Trophoblast cell (in vitro differentiated cells and primary cell): ENCODE measurements around the gene C16orf96.

Experiments
- DNase-seq, 2 donors: peaks; one replicate each; pipeline ENCODE4 v3.0.0-alpha.2; 2016
- H2AFZ ChIP-seq: 2 replicates; pipeline ENCODE4 v1.6.1; 2013; ENCODE audit warnings: low read length, moderate library complexity, mild to moderate bottlenecking; ENCODE audit not compliant: insufficient read depth, poor library complexity
- H2AK5ac ChIP-seq: 2 replicates; pipeline ENCODE4 v1.6.1; 2013; ENCODE audit warnings: mild to moderate bottlenecking, low read length
- H2BK120ac ChIP-seq: 2 replicates; pipeline ENCODE4 v1.6.1; 2013; ENCODE audit warnings: low read length, mild to moderate bottlenecking, moderate library complexity; ENCODE audit not compliant: insufficient read depth, poor library complexity
- H2BK12ac ChIP-seq: 2 replicates; pipeline ENCODE4 v1.6.1; 2013; ENCODE audit warnings: mild to moderate bottlenecking, low read length, moderate library complexity
- H2BK5ac ChIP-seq: 2 replicates; pipeline ENCODE4 v1.6.1; 2013; ENCODE audit warnings: low read length, low read depth, moderate library complexity, mild to moderate bottlenecking; ENCODE audit not compliant: poor library complexity
- H3K14ac ChIP-seq: 2 replicates; pipeline ENCODE4 v1.6.1; 2013; ENCODE audit warnings: mild to moderate bottlenecking, low read length
- H3K18ac ChIP-seq: 2 replicates; pipeline ENCODE4 v1.6.1; 2013; ENCODE audit warnings: mild to moderate bottlenecking, low read length
- H3K23ac ChIP-seq: 2 replicates; pipeline ENCODE4 v1.6.1; 2013; ENCODE audit warnings: low read length
- H3K27ac ChIP-seq: 2 replicates; pipeline ENCODE4 v1.5.1; 2013; ENCODE audit warnings: low read depth, mild to moderate bottlenecking, inconsistent platforms, low read length, moderate library complexity
- H3K27me3 ChIP-seq: 2 replicates; pipeline ENCODE4 v1.6.1; 2013; ENCODE audit warnings: inconsistent platforms, mild to moderate bottlenecking, low read length, moderate library complexity; ENCODE audit not compliant: insufficient read depth
- H3K36me3 ChIP-seq, 2 experiments: 1 replicate in 1 of 2; 2 replicates in 1 of 2; pipeline ENCODE4 v1.6.1; 2013; ENCODE audit warnings: low read length in 2 of 2, mild to moderate bottlenecking in 2 of 2, moderate library complexity in 1 of 2; ENCODE audit not compliant: insufficient read depth in 2 of 2, control insufficient read depth in 1 of 2
- H3K4ac ChIP-seq: 2 replicates; pipeline ENCODE4 v1.6.1; 2013; ENCODE audit warnings: low read depth, mild to moderate bottlenecking, low read length, moderate library complexity
- H3K4me1 ChIP-seq, 2 experiments: 1 replicate in 1 of 2; 2 replicates in 1 of 2; pipeline ENCODE4 v1.6.1; 2013; ENCODE audit warnings: low read length in 2 of 2, mild to moderate bottlenecking in 2 of 2, moderate library complexity in 1 of 2; ENCODE audit not compliant: insufficient read depth in 2 of 2, control insufficient read depth in 1 of 2
- H3K4me2 ChIP-seq: 2 replicates; pipeline ENCODE4 v1.6.1; 2013; ENCODE audit warnings: inconsistent platforms, mild to moderate bottlenecking, low read length, moderate library complexity
- H3K4me3 ChIP-seq: 2 replicates; pipeline ENCODE4 v1.5.1; 2013; ENCODE audit warnings: mild to moderate bottlenecking, low read depth, low read length, inconsistent platforms
- H3K79me1 ChIP-seq: one replicate; pipeline ENCODE4 v1.6.1; 2013; ENCODE audit warnings: low read length
- H3K79me2 ChIP-seq: 2 replicates; pipeline ENCODE4 v1.6.1; 2013; ENCODE audit warnings: low read length, mild to moderate bottlenecking; ENCODE audit not compliant: control insufficient read depth, insufficient read depth, poor library complexity
- H3K9ac ChIP-seq: 2 replicates; pipeline ENCODE4 v1.6.1; 2013; ENCODE audit warnings: mild to moderate bottlenecking, low read length
- H3K9me3 ChIP-seq: 2 replicates; pipeline ENCODE4 v1.6.1; 2013; ENCODE audit warnings: low read depth, mild to moderate bottlenecking, control low read depth, inconsistent platforms, low read length; ENCODE audit not compliant: insufficient read depth
- H4K12ac ChIP-seq: 2 replicates; pipeline ENCODE4 v1.6.1; 2013; ENCODE audit warnings: low read depth, mild to moderate bottlenecking, low read length, moderate library complexity
- H4K8ac ChIP-seq: 2 replicates; pipeline ENCODE4 v1.6.1; 2013; ENCODE audit warnings: low read depth, mild to moderate bottlenecking, low read length, moderate library complexity
- H4K91ac ChIP-seq: one replicate; pipeline ENCODE4 v1.6.1; 2013; ENCODE audit warnings: low read depth, mild to moderate bottlenecking, low read length, moderate library complexity
- WGBS: extraction: QIAGEN DNeasy Blood & Tissue Kit; methylation state at CpG from one replicate; pipeline ENCODE4 v1.1.7; 2013; ENCODE audit warnings: missing lambda C conversion rate; ENCODE audit not compliant: insufficient read length, insufficient coverage; ENCODE audit errors: extremely low coverage; 5-methylcytosine and 5-hydroxymethylcytosine counted together

The C16orf96 gene

DNA sequence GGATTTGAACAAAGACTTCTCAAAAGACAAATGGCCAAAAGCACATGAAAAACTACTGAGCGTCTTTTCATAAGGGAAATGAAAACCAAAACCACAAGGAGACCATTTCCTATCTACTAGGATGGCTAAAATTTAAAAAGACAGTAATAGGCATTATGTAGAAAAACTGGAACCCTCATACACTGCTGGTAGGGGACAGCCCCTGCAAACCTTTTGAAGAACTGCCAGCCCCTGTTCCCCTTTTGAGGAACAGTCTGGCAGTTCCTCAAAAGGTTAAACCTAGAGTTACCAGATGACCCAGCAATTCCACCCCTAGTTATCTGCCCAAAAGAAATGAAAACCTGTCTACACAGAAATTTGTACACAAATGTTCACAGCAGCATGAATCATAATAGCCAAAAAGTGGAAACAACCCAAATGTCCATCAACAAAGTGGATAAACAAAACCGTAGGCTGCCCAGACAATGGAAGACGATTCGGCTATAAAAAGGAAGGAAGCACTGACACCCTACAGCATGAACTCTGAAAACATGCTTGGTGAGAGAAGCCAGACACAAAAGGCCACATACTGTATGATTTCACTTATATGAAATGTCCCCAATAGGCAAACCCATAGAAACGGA is 40.4 kb upstream of the C16orf96 start:
- H4K8ac ChIP-seq: no peak overlapping the region
- no peak overlapping the region for H3K27ac ChIP-seq
- H3K4me1 ChIP-seq: peaks cover 0 to 4% of the 10 kb centered on the region in 2 experiments
- no peak overlapping the region for H3K23ac ChIP-seq
- H3K27me3 ChIP-seq: no peaks in the 10 kb centered on the region
- no peak overlapping the region for H2BK120ac ChIP-seq
- no peak overlapping the region for H3K18ac ChIP-seq
- no peak overlapping the region for H4K12ac ChIP-seq
- H3K9ac ChIP-seq: no peak overlapping the region
- no peak overlapping the region for H2AK5ac ChIP-seq
- H3K4ac ChIP-seq: no peak overlapping the region
- no CpG with 5 or more reads among the region's 5 CpGs for WGBS
- H2BK12ac ChIP-seq: no peak overlapping the region
- H2BK5ac ChIP-seq: no peak overlapping the region
- H3K36me3 ChIP-seq: peaks cover 29 to 33% of the 10 kb centered on the region in 2 experiments
- no peak overlapping the region for H3K4me3 ChIP-seq
- no peaks in the 10 kb centered on the region for H3K79me1 ChIP-seq
- H2AFZ ChIP-seq: no peak overlapping the region
- no peaks in the 10 kb centered on the region for H3K79me2 ChIP-seq
- peak in 1 of 2 donors; percentile 18 for DNase-seq
- H3K14ac ChIP-seq: no peak overlapping the region
- no peak overlapping the region for H4K91ac ChIP-seq
- H3K9me3 ChIP-seq: no peaks in the 10 kb centered on the region
- H3K4me2 ChIP-seq: no peak overlapping the region

GRCh38 chr16:4517812-4518680 is 38.1 kb upstream of the C16orf96 start:
- no peak overlapping the region for H2BK120ac ChIP-seq
- H2BK5ac ChIP-seq: no peak overlapping the region
- no peak overlapping the region for H4K91ac ChIP-seq
- H3K79me1 ChIP-seq: no peaks in the 10 kb centered on the region
- H2BK12ac ChIP-seq: no peak overlapping the region
- H3K14ac ChIP-seq: no peak overlapping the region
- H4K8ac ChIP-seq: no peak overlapping the region
- no peak overlapping the region for H2AFZ ChIP-seq
- H3K36me3 ChIP-seq: peaks cover 7 to 13% of the 10 kb centered on the region in 2 experiments
- no peak overlapping the region for H2AK5ac ChIP-seq
- no peak overlapping the region for H3K4ac ChIP-seq
- H3K4me2 ChIP-seq: no peak overlapping the region
- no peak overlapping the region for H4K12ac ChIP-seq
- H3K9me3 ChIP-seq: no peaks in the 10 kb centered on the region
- H3K18ac ChIP-seq: no peak overlapping the region
- peak in 1 of 2 donors; percentile 38 for DNase-seq
- H3K79me2 ChIP-seq: no peaks in the 10 kb centered on the region
- H3K9ac ChIP-seq: no peak overlapping the region
- WGBS: no CpG with 5 or more reads among the region's 12 CpGs
- no peaks in the 10 kb centered on the region for H3K27me3 ChIP-seq
- no peak overlapping the region for H3K27ac ChIP-seq
- no peaks in the 10 kb centered on the region for H3K4me1 ChIP-seq
- no peak overlapping the region for H3K23ac ChIP-seq
- no peak overlapping the region for H3K4me3 ChIP-seq

DNA sequence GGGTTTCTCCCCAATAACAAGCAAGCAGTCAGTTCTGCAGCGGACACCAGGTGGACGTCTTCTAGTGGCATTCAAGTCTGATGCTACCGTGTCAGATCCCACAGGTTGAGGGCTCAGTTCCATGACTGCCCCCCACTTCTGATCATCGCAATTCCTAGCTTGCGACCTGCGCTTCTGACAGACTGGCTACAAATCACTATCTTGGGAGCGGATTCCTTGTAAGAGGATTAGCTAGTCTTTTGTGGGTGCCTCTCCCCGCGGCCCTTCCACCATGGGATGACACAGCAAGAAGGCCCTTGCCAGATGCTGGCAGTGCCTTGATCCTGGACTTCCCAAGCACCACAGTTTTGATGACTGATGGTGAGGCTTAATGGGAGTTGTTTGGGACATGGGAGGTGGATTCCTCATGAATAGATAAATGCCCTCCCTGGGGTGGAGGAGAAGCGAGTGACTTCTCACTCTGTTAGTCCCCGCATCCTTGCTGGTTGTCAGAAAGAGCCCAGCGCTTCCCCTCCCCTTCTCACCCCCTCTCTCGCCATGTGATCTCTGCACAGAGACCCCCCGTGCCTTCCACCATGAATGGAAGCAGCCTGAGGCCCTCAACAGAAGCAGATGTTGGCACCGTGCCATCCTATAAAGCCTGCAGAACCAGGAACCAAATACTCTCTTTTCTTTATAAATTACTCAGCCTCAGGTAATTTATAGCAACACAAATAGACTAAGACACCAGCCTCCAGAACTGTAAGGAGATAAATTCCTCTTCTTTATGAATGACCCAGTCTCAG is 36.7 kb upstream of the C16orf96 start:
- Histone ChIP-seq H2AK5ac (no peak overlapping the region), H3K4me2 (no peak overlapping the region), H2AFZ (no peak overlapping the region), H3K79me2 (no peaks in the 10 kb centered on the region), H3K9me3 (no peaks in the 10 kb centered on the region), H3K79me1 (no peaks in the 10 kb centered on the region), H3K27me3 (no peaks in the 10 kb centered on the region), H4K8ac (no peak overlapping the region), H3K14ac (no peak overlapping the region), H3K27ac (no peak overlapping the region), H4K12ac (no peak overlapping the region), H2BK5ac (no peak overlapping the region), H3K23ac (no peak overlapping the region), H4K91ac (no peak overlapping the region), H3K36me3 (peaks cover 0 to under 1% of the 10 kb centered on the region in 2 experiments), H3K18ac (no peak overlapping the region), H3K4me1 (no peaks in the 10 kb centered on the region), H2BK120ac (no peak overlapping the region), H3K9ac (no peak overlapping the region), H3K4me3 (no peak overlapping the region), H2BK12ac (no peak overlapping the region), H3K4ac (no peak overlapping the region)
- DNase-seq: no peak
- no CpG with 5 or more reads among the region's 15 CpGs for WGBS

DNA sequence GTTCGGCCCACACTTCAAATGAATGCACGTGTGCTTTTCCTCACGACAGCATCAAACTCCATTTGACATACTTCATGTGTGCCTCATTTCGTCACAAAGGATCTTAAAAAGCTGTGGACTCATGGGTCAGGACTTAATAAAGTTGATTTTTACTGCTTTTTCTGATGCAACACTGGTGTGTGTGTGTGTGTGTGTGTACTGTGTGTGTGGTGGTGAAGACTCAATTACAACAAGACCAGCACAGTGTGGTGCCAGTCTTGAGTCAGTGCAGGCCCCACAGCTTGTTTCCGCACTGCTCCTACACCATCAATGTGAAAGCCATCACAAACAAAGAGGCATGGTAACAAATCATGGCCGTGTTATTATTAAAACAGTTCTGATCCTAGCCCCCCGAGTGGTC is 35.2 kb upstream of the C16orf96 start:
- no peaks in the 10 kb centered on the region for H3K79me2 ChIP-seq
- no peak overlapping the region for H3K9ac ChIP-seq
- no peak overlapping the region for H2BK12ac ChIP-seq
- no peak overlapping the region for H3K14ac ChIP-seq
- H2AFZ ChIP-seq: no peak overlapping the region
- H4K12ac ChIP-seq: no peak overlapping the region
- no peak overlapping the region for H4K91ac ChIP-seq
- no CpG with 5 or more reads among the region's 7 CpGs for WGBS
- H3K23ac ChIP-seq: no peak overlapping the region
- H3K27ac ChIP-seq: no peak overlapping the region
- no peak overlapping the region for H2BK120ac ChIP-seq
- H4K8ac ChIP-seq: no peak overlapping the region
- H3K27me3 ChIP-seq: no peaks in the 10 kb centered on the region
- H2AK5ac ChIP-seq: no peak overlapping the region
- no peak overlapping the region for H3K4me2 ChIP-seq
- no peaks in the 10 kb centered on the region for H3K36me3 ChIP-seq
- no peaks in the 10 kb centered on the region for H3K9me3 ChIP-seq
- no peaks in the 10 kb centered on the region for H3K4me1 ChIP-seq
- H2BK5ac ChIP-seq: no peak overlapping the region
- no peaks in the 10 kb centered on the region for H3K79me1 ChIP-seq
- H3K4me3 ChIP-seq: no peak overlapping the region
- DNase-seq: no peak
- no peak overlapping the region for H3K18ac ChIP-seq
- H3K4ac ChIP-seq: no peak overlapping the region
